HG03439 (cell line): Measurements from ENCODE around the gene C19orf73.

ENCODE experiments used
- ATAC-seq: cut with Tn5 transposase; IDR thresholded peaks from one replicate; pipeline ENCODE4 v1.9.1; 2021; ENCODE audit warnings: mild to moderate bottlenecking, moderate library complexity; ENCODE audit not compliant: unreplicated experiment

C19orf73 gene

DNA sequence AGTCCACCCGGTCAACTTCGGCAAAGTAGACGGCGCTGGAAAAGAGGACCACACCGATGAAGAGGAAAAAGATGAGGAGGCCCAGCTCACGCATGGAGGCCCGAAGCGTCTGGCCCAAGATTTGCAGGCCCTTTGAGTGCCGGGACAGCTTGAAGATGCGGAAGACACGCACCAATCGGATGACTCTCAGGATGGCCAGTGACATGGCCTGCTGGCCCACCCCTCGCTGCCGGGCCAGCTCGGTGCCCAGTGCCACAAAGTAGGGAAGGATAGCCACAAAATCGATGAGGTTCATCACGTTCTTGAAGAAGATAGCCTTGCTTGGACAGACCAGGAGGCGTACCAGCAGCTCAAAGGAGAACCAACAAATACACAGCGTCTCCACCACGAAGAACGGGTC lies 48.5 kb downstream of the C19orf73 start:
- no peak for ATAC-seq

DNA sequence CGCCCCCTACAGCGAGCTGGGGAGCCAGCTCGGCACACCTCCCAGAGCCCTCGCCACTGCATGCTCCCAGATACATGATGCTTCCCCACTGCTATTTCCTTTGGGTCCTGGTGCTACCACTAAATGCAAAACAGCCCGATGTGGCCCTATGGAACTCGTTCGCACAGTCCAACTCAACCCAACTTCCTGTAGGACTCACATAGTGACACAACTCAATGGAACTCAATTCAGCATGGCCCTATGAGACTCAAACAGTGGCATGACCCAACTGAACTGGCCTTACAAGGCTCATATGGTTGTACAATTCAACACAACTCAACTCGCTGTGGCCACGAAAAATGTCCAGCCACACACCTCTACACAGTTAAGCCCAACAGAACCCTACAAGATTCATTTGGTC lies 49.9 kb downstream of the C19orf73 start:
- no peak for ATAC-seq
